HG02943 (cell line): ENCODE data around the gene CAMK2A.
"Not testable (repeated sequence)": the region's sequence is repeated elsewhere in the genome, so short reads cannot be mapped to it uniquely, and the experiment has no call there.

ENCODE experiments used
- ATAC-seq: cut with Tn5 transposase; IDR thresholded peaks from one replicate; pipeline ENCODE4 v1.9.1; 2021; ENCODE audit warnings: mild to moderate bottlenecking, low read depth, moderate library complexity; ENCODE audit not compliant: unreplicated experiment

Gene CAMK2A

DNA sequence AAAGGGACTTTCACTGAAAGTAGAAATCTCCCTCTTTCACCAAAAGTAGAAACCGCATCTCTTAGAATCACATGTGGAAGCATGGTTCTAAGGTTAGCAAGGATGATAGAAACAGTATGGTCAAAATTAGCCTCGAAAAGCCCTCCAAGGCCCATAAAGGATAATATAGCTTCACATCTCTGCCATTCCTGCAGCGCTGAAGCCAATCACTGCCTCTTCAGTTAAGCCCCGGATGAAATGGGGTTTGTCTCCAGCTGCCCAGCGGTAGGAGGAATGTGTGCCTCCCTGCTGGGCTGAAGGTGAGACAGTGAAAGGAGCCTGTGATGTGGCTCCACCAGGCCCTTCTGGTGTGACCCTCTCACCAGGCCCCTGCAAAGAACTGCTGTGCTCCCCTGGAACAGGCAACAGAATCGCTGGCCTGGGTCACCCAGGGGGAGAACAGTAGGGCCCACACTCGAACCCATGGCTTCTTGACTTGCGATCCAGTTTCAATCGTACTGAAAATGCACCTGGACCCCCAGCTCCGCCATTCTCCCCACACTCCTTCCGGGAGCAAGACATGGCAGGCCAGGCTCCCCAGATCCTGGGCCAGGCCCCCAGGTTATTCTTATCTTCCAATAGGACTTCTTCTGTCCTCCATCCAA lies 47.2 kb downstream of the CAMK2A start:
- ATAC-seq = no peak

DNA sequence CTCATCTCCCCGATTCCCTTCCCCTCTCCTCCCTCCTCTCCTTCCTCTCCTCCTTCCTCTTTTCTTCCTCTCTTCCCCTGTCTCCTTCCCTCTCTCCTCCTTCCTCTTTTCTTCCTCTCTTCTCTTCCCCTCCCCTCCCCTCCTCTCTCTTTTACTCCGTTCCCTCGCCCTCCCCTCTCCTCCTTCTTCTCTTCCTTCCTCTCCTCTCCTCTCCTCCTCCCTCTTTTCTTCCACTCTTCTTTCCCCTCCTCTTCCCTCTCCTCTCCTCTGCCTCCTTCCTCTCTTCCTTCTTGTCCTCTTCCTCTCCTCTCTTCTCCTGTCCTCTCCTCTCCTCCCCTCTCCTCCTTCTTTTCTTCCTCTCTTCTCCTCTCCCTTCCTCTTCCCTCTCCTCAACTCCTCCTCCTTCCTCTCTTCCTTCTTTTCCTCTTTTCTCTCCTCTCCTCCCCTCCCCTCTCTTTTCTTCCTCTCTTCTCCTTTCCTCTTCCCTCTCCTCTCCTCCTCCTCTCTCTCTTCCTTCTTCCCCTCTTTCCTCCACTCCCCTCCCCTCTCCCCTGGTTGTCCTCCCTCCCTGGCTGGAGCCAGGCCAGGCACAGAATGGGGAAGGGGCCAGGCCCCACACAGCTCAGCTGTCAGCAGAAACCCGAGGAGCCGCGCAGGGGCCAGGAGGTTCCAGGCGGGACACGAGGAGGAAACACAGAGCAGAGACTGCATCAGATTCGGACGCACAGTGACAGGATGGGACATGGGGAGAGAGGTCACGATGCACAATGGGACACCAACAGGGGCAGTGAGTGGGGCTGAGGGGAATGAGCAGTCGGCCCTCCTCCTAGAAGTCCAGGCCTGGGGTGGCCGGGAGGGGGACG lies 48.0 kb downstream of the CAMK2A start:
- ATAC-seq = no peak

DNA sequence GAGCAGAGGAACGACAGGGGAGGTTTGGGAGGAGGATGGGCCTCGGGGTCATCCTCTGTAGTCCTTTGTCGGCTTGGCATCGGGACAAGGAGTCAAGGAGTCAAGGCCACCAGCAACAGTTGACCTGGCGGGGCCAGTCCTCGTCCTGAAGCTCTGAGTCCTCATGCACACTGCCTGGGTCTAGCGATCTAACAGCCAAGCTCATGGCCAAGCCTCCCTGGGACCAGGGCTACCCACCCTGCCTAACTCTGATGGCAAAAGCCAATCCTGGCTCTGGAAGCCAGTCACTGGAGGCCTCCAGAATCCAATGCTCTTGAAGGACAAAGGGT lies 49.8 kb downstream of the CAMK2A start:
- ATAC-seq = no peak

- no peak for ATAC-seq
These were observed 50.3 kb downstream of the CAMK2A start for GRCh38 chr5:150239099-150239793.

DNA sequence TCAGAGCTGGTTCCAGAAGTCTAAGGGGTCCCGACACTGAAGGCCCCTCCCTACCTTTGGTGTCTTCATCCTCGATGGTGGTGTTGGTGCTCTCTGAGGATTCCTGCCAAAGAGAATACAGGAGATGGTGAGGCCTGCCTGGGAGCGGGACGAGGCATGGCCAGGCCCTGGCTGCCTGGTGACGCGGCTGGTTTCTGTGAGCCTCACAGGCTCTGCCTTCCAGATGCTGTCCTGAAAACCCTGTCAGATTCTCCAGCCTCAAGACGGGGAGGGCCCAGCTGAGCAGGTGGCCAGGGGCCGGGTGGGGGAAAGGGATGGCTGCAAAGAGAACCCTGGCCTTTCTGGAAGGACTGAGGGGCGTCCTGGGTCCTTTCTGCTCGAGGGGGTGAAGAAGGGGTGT lies 50.9 kb downstream of the CAMK2A start:
- ATAC-seq = no peak

DNA sequence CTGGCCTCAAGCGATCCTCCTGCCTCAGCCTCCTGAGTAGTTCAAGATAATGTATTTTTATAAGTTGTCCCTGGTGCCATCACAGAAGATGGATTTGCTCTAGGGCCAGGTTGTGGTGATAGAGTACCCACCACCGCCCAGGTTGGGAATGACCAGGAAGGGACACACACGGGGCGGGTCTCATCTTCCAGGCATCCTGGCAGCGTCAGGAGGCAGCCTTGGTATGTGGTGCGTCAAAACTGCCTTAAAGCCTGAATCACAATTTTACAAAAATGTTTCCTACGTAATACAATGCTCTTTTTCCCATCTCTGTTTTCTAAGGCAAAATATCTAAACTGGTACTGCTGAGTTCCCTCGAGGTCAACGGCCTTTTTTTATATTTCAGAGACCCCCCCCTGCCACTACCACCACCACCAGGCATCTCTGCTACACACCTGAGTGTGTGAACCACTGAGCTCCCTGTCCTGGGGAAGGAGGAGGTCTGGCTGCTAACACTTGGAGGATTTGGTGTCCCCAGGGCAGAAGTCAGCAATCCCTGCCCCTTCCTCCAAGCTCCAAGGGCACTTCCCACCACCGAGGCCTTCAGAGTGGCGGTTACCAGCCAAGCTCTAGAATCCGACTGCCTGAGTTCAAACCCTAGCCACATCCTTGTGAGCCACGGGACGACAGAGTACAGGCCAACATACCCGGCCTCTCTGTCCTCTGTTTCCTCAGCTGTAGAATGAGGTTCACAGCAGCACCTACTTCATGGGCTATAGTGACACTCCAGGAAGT lies 52.4 kb downstream of the CAMK2A start:
- no peak for ATAC-seq

DNA sequence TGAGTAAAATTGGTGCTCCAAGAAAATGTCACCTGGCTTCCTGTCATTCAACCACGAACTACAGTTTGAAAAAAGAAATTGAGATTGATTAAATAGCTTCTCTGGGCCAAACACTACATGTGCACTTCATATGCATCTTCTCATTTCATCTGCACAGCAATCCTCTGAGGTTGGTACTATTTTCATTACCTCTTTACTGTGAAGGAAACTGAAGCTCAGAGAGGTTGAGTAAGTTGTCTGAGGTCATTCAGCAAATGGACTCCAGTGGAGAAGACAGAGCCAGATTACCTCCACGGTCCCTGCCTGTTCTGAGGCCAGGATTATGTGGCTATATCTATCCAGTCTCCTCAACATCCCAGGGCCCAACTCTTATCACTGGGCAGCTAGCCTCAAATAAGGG lies 53.3 kb downstream of the CAMK2A start:
- no peak for ATAC-seq

GRCh38 chr5:150235500-150235854 lies 54.1 kb downstream of the CAMK2A start:
- no peak for ATAC-seq

DNA sequence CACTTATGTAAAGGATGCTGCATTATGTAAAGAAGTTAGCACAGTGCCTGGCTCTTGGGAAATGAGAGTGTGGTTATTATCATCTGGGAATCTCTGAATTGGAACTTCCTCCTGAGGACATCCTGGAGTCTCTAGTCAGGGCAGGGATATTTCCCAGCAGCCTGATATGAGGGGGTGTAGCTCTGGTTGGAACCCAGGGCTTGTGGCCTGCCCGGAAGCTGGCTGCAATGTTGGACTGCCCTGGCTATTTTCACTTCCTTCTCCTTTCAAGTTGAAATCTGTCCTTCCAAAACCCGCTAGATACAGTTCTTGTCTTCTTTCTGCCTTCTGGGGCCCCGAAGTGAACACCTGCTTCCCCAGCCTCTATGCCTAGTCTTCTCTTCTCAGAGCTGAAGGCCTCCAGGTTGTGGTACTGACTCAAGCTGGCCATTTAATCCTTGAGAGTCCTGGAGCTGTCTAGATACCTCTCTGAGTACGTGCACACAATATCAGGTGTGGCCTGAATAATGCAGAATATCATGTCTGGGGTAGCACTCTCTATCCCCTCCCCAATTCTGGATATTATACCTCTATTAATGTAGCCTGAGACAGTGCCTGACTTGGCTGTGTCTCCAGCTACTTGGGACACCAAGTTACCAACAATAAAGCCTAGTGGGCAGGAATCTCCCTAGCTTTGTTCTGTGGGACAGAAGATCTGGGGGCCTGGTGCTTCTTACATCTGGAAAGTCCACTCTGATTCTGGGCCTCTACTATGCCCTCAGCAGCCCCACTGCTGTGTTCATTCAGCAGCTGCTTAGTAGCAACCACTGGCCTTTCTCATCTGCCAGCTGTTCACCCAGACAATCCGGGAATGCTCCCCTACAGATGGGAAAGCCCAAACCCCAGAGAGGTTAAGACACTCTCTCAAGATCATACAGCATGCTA lies 54.7 kb downstream of the CAMK2A start:
- no peak for ATAC-seq

GRCh38 chr5:150233706-150234105 lies 55.9 kb downstream of the CAMK2A start:
- not testable (repeated sequence) for ATAC-seq

GRCh38 chr5:150230842-150231241 lies 58.7 kb downstream of the CAMK2A start:
- ATAC-seq = no peak

- no peak for ATAC-seq
These were observed 60.0 kb downstream of the CAMK2A start for GRCh38 chr5:150229571-150229970.

- ATAC-seq = no peak
These were observed 61.8 kb downstream of the CAMK2A start for GRCh38 chr5:150227606-150228273.

- ATAC-seq = no peak
These were observed 62.5 kb downstream of the CAMK2A start for GRCh38 chr5:150227036-150227435.

DNA sequence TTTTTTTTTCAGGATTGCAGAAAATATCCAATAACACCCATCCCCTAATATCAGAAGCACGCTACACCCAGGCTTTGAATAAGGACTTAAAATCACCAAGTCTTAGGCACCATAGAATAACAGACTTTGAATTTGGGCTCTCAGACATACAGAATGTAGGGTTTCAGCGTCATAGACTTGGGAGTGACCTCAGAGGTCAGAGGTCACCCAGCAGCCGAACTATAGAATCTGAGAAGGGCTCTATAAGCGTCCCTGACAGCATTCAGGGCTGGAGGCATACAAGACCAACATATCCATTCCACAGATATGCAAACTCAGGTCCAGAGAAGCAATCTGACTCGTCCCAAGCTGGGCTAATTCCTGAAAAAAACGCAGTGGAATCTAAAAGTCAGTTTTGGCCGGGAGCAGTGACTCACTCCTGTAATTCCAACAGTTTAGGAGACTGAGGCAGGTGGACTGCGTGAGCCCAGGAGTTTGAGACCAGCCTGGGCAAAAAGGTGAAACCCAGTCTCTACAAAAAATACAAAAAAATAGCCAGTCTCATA lies 65.0 kb downstream of the CAMK2A start:
- ATAC-seq = no peak

DNA sequence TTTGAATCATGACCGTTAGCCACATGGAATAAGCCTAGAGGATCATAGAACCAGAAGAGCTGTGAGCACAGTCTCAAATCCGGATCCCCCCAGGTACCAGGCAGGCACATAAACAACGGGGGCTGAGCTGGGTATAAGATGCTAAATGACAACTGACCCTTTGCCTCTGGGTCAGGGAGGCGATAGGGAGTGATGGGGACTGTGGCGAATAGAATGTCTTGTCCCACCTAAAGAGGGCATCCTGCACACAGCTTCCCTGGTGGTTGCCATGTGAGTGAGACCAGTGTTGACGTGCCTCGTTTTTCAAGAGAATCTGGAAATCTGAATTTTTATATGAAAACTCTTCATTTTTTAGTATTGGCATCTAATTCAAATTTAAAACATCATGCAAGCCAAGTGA lies 66.1 kb downstream of the CAMK2A start:
- no peak for ATAC-seq

DNA sequence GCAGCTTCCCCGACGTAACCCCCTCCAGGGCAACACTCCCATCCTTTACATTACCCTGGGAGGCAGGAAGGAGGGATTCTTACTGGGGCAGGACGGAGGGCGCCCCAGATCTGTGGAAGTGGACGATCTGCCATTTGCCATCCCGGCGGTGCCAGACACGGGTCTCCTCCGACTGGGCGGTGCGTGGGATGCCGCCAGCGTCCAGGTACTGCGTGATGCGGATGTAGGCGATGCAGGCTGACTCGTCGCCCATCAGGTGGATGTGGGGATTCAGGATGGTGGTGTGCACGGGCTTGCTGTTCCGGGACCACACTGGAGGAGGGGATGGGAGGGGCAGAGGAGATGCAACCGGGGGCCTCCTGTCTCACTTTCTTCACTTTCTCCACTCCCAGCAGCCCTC lies 66.7 kb downstream of the CAMK2A start:
- no peak for ATAC-seq

DNA sequence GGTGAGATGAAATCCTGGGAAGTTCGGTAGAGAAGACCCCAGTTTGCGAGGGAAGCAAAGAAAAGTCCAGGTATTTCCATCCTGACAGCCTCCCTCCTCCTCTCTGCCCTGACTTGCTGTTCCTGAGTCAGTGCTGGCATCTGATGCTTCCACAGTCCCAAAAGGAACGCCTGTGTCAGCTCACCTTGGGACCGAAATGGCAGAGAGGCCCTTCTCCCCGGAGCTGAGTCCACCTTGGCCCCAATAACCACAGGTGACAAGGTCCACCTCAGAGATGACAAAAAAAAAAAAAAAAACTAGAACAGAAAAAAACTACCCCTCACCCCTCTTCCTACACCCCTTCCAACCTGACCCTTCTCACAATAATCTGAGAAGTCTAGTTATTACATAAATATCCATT lies 68.1 kb downstream of the CAMK2A start:
- no peak for ATAC-seq

GRCh38 chr5:150219861-150220260 lies 69.7 kb downstream of the CAMK2A start:
- no peak for ATAC-seq
